ENCODE results near the gene AKR1D1.

- TF ChIP-seq GATA3 (IDR thresholded peaks at IDR 0.05; ENCODE audit: low read depth, low read length) (no peak), GATA2 (IDR thresholded peaks at IDR 0.05; ENCODE audit: low read depth, low read length) (no peak)
These were observed 43.5 kb upstream of the AKR1D1 start for GRCh38 chr7:138032770-138033169.
